Stimulated activated CD4-positive, alpha-beta T cell treated with anti-CD3 and anti-CD28 coated beads, Interleukin-4, amount 100 ng/mL, for 1 hour (primary cell): ENCODE results near the gene RAP2A.
A peak's percentile ranks its signal among the peaks of the same experiment; 100 is the strongest.

Experiments used
- DNase-seq: peaks from one replicate; pipeline ENCODE4 v3.0.0-alpha.2; 2020

RAP2A gene

GRCh38 chr13:97433727-97434396 lies at the start of gene RAP2A:
Gene RAP2A, plus strand, starts transcription at chr13:97434169. Its CDS starts 302 bp downstream, at chr13:97434471.
- peak; percentile 86 for DNase-seq

GRCh38 chr13:97384371-97384770 lies 49.6 kb upstream of the RAP2A start:
- DNase-seq: no peak

GRCh38 chr13:97385146-97385545 lies 48.8 kb upstream of the RAP2A start:
- DNase-seq: no peak

GRCh38 chr13:97385854-97386253 lies 48.1 kb upstream of the RAP2A start:
- DNase-seq: no peak

GRCh38 chr13:97386801-97387484 lies 47.0 kb upstream of the RAP2A start:
- DNase-seq: no peak

- DNase-seq: no peak
Observed at GRCh38 chr13:97387485-97387839, 46.5 kb upstream of the RAP2A start.

GRCh38 chr13:97387890-97388289 lies 46.1 kb upstream of the RAP2A start:
- DNase-seq: no peak

- DNase-seq: no peak
Observed at GRCh38 chr13:97388373-97388772, 45.6 kb upstream of the RAP2A start.

GRCh38 chr13:97390941-97391600 lies 42.9 kb upstream of the RAP2A start:
- no peak for DNase-seq

GRCh38 chr13:97392020-97392419 lies 41.9 kb upstream of the RAP2A start:
- DNase-seq: no peak

- no peak for DNase-seq
Observed at GRCh38 chr13:97394542-97394941, 39.4 kb upstream of the RAP2A start.

- DNase-seq: no peak
Observed at GRCh38 chr13:97395447-97396136, 38.4 kb upstream of the RAP2A start.

GRCh38 chr13:97397267-97397666 lies 36.7 kb upstream of the RAP2A start:
- no peak for DNase-seq

GRCh38 chr13:97401421-97401820 lies 32.5 kb upstream of the RAP2A start:
- no peak for DNase-seq

GRCh38 chr13:97403893-97404750 lies 29.8 kb upstream of the RAP2A start:
- DNase-seq: no peak

- no peak for DNase-seq
Observed at GRCh38 chr13:97407540-97407939, 26.4 kb upstream of the RAP2A start.

- no peak for DNase-seq
Observed at GRCh38 chr13:97408938-97409337, 25.0 kb upstream of the RAP2A start.

GRCh38 chr13:97411984-97412383 lies 22.0 kb upstream of the RAP2A start:
- DNase-seq: no peak

GRCh38 chr13:97413694-97414093 lies 20.3 kb upstream of the RAP2A start:
- DNase-seq: no peak

- no peak for DNase-seq
Observed at GRCh38 chr13:97414392-97414791, 19.6 kb upstream of the RAP2A start.

GRCh38 chr13:97417698-97418097 lies 16.3 kb upstream of the RAP2A start:
- DNase-seq: no peak
